Stimulated activated CD4-positive, alpha-beta T cell treated with anti-CD3 and anti-CD28 coated beads, Interleukin-4, amount 100 ng/mL, for 24 hours (primary cell): ENCODE data around the gene SPSB1.

Experiments
- DNase-seq: peaks from one replicate; pipeline ENCODE4 v3.0.0-alpha.2; 2020

SPSB1 gene

GRCh38 chr1:9320520-9321479 lies 28.1 kb downstream of the SPSB1 start:
- no peak for DNase-seq

- DNase-seq: no peak
Observed at GRCh38 chr1:9321480-9321849, 28.8 kb downstream of the SPSB1 start.

- DNase-seq: no peak
Observed at GRCh38 chr1:9321986-9322660, 29.4 kb downstream of the SPSB1 start.

GRCh38 chr1:9322661-9323244 lies 30.1 kb downstream of the SPSB1 start:
- DNase-seq: no peak

- no peak for DNase-seq
Observed at GRCh38 chr1:9324246-9325096, 31.8 kb downstream of the SPSB1 start.

GRCh38 chr1:9326596-9326995 lies 33.9 kb downstream of the SPSB1 start:
- DNase-seq: no peak

- no peak for DNase-seq
Observed at GRCh38 chr1:9328201-9328600, 35.5 kb downstream of the SPSB1 start.

GRCh38 chr1:9328715-9329114 lies 36.0 kb downstream of the SPSB1 start:
- no peak for DNase-seq

GRCh38 chr1:9331016-9331415 lies 38.3 kb downstream of the SPSB1 start:
- DNase-seq: no peak

- no peak for DNase-seq
Observed at GRCh38 chr1:9331558-9332346, 39.1 kb downstream of the SPSB1 start.

GRCh38 chr1:9332513-9333143 lies 39.9 kb downstream of the SPSB1 start:
- no peak for DNase-seq

GRCh38 chr1:9338397-9339246 lies 45.9 kb downstream of the SPSB1 start:
- no peak for DNase-seq

- no peak for DNase-seq
Observed at GRCh38 chr1:9340172-9340854, 47.6 kb downstream of the SPSB1 start.

- no peak for DNase-seq
Observed at GRCh38 chr1:9340864-9341263, 48.2 kb downstream of the SPSB1 start.

GRCh38 chr1:9341301-9341845 lies 48.7 kb downstream of the SPSB1 start:
- DNase-seq: no peak

GRCh38 chr1:9343269-9343668 lies 50.6 kb downstream of the SPSB1 start:
- DNase-seq: no peak

GRCh38 chr1:9344426-9345200 lies 51.9 kb downstream of the SPSB1 start:
- no peak for DNase-seq

- DNase-seq: no peak
Observed at GRCh38 chr1:9345471-9345870, 52.8 kb downstream of the SPSB1 start.

- no peak for DNase-seq
Observed at GRCh38 chr1:9345922-9346321, 53.2 kb downstream of the SPSB1 start.
